ENCODE measurements around the gene PRTN3.

DNA sequence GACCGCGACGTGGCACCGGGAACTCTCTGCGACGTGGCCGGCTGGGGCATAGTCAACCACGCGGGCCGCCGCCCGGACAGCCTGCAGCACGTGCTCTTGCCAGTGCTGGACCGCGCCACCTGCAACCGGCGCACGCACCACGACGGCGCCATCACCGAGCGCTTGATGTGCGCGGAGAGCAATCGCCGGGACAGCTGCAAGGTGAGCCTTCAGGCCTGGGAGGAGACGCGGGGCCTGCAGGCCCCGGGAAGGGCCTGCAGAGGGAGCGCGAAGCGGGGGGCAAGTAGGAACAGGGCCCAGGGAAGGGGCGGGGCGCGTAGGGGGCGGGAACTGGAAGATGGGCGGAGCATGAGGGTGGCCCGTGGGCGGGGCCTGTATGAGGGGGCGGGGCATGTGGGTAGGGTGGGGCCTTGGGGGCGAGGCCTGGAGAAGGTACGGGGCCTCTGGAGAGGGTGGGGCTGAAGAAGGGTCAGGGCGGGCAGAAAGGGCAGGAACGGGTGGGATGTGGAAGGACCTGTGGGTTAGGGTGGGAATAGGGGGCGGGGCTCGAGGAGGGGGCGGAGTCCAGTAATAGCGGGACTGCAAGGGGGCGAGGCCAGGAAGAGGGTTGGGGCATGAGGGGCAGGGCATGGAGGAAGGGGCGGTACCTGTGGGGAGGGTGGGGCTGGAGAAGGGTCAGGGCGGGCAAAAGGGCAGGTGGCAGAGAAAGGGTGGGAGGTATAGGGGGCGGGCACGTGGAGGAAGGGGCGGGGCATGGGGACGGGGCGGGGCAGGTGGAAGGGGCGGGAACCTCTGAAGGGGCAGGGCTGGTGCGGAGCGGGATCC, 21.2 kb downstream of the PRTN3 start:
- TF ChIP-seq CTCF (IDR thresholded peaks at IDR 0.05) (peak in 1 of 6 experiments; percentile 31), POLR2A (IDR thresholded peaks at IDR 0.05) (no peak)

Data from upper lobe of left lung (tissue), 4 donors.